Hippocampal formation (tissue), 2 donors: ENCODE data around the gene REN.

Source experiments
- DNase-seq, 2 donors: peaks; one replicate each; lab custom pipeline; 2025; lab: John Stamatoyannopoulos, UW

Gene REN

GRCh38 chr1:204108312-204109141 lies 57.6 kb downstream of the REN start:
- no peak for DNase-seq

DNA sequence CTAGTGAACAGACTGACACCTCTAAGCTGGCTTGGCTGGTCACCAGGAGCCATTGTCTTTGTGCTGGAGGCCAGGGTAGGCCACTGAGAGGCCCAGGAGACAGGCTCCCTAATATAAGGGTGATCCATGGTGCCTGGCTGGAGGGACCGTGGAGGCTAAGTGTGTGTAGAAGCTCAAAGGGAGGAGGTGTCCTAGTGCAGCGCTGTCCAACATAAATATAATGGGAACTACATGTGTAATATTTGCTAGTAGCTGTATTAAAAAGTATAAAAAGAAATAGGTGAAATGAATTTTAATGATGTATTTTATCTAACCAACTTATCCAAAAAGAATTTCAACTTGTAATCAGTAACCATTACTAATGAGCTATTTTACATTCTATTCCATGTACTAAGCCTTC lies 58.2 kb downstream of the REN start:
- DNase-seq = no peak

GRCh38 chr1:204106825-204107224 lies 59.3 kb downstream of the REN start:
- DNase-seq = no peak

DNA sequence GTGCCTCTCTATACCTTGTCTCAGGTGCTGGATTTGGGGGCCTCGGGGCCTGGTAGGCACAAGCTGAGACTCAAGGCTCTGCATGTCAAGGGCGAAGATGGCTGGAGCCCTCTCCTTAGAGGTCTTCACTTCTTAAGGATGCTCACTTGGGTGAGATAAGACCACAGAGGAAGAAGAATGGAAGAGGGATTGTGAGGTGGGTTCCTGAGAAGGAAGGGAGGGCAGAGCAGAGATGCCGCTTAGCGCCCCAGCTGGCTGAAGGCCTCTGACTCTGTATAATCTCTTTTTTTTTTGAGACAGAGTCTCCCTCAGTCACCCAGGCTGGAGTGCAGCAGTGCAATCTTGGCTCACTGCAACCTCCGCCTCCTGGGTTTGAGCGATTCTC lies 61.0 kb downstream of the REN start:
- DNase-seq = no peak
